Stimulated activated CD4-positive, alpha-beta T cell treated with anti-CD3 and anti-CD28 coated beads, Interleukin-12 subunit alpha, Interleukin-12 subunit beta, amount 100 ng/mL, for 48 hours (primary cell): ENCODE results near the gene SHLD1.
"Not testable (repeated sequence)": the region's sequence is repeated elsewhere in the genome, so short reads cannot be mapped to it uniquely, and the experiment has no call there.

Experiments used
- DNase-seq, 3 donors: peaks; one replicate each; pipeline ENCODE4 v3.0.0-alpha.2; 2020; ENCODE audit warnings: low read depth in 2 of 3, low spot score in 1 of 3

The SHLD1 gene

GRCh38 chr20:5780846-5781217, 30.6 kb downstream of the SHLD1 start:
- no peak for DNase-seq

GRCh38 chr20:5781367-5781766, 31.2 kb downstream of the SHLD1 start:
- DNase-seq = not testable (repeated sequence)

- DNase-seq = no peak
Measured at GRCh38 chr20:5781798-5782750, 31.9 kb downstream of the SHLD1 start.

- DNase-seq = no peak
Measured at GRCh38 chr20:5784735-5785134, 34.5 kb downstream of the SHLD1 start.

GRCh38 chr20:5785146-5785545, 34.9 kb downstream of the SHLD1 start:
- DNase-seq = no peak

- no peak for DNase-seq
Measured at GRCh38 chr20:5786930-5787795, 37.0 kb downstream of the SHLD1 start.

GRCh38 chr20:5787796-5788165, 37.6 kb downstream of the SHLD1 start:
- DNase-seq = no peak

GRCh38 chr20:5788385-5788895, 38.2 kb downstream of the SHLD1 start:
- DNase-seq = peak; percentile 57 to 86 (median 62)

- no peak for DNase-seq
Measured at GRCh38 chr20:5789827-5790226, 39.6 kb downstream of the SHLD1 start.

- no peak for DNase-seq
Measured at GRCh38 chr20:5793916-5794315, 43.7 kb downstream of the SHLD1 start.

GRCh38 chr20:5796331-5797040, 46.3 kb downstream of the SHLD1 start:
- no peak for DNase-seq

GRCh38 chr20:5797165-5797564, 47.0 kb downstream of the SHLD1 start:
- no peak for DNase-seq

- no peak for DNase-seq
Measured at GRCh38 chr20:5797843-5798462, 47.8 kb downstream of the SHLD1 start.

GRCh38 chr20:5803754-5804303, 53.6 kb downstream of the SHLD1 start:
- not testable (repeated sequence) for DNase-seq

GRCh38 chr20:5806457-5807263, 56.5 kb downstream of the SHLD1 start:
- no peak for DNase-seq

GRCh38 chr20:5807431-5807830, 57.2 kb downstream of the SHLD1 start:
- no peak for DNase-seq

GRCh38 chr20:5808901-5809300, 58.7 kb downstream of the SHLD1 start:
- no peak for DNase-seq

- DNase-seq = no peak
Measured at GRCh38 chr20:5809495-5809894, 59.3 kb downstream of the SHLD1 start.

GRCh38 chr20:5810800-5811422, 60.7 kb downstream of the SHLD1 start:
- DNase-seq = no peak
